Hepatocyte (in vitro differentiated cells): ENCODE data around the gene GABRD. TPM values are rescaled to one million over a fixed set of nuclear protein-coding genes. Genes with fewer than 3 reads are reported as not detected.

Experiments used
- DNase-seq: peaks from one replicate; pipeline ENCODE4 v3.0.0-alpha.2; 2016; ENCODE audit warnings: low spot score
- H2AFZ ChIP-seq: fragments of 200-600 bp; sonication (generic); 2 replicates; pipeline ENCODE4 v1.6.0; 2016; ENCODE audit warnings: antibody characterized with exemption, mild to moderate bottlenecking
- H3K27ac ChIP-seq: fragments of 200-600 bp; sonication (generic); 2 replicates; pipeline ENCODE4 v1.5.1; 2016; ENCODE audit warnings: mild to moderate bottlenecking
- H3K27me3 ChIP-seq: fragments of 200-600 bp; sonication (generic); 2 replicates; pipeline ENCODE4 v1.6.1; 2016
- H3K36me3 ChIP-seq: fragments of 200-600 bp; sonication (generic); replicated peaks from 2 replicates; pipeline ENCODE4 v1.5.1; 2016; ENCODE audit warnings: low read depth; ENCODE audit not compliant: insufficient read depth
- H3K4me1 ChIP-seq: fragments of 200-600 bp; sonication (generic); 2 replicates; pipeline ENCODE4 v1.5.1; 2016; ENCODE audit warnings: mild to moderate bottlenecking, moderate library complexity; ENCODE audit not compliant: insufficient read depth
- H3K4me2 ChIP-seq: fragments of 200-600 bp; sonication (generic); 2 replicates; pipeline ENCODE4 v1.6.0; 2016
- H3K4me3 ChIP-seq: fragments of 200-600 bp; sonication (generic); 2 replicates; pipeline ENCODE4 v1.5.1; 2016; ENCODE audit warnings: mild to moderate bottlenecking
- H3K79me2 ChIP-seq: fragments of 200-600 bp; sonication (generic); 2 replicates; pipeline ENCODE4 v1.6.0; 2017; ENCODE audit warnings: mild to moderate bottlenecking
- H3K9me2 ChIP-seq: fragments of 200-600 bp; sonication (generic); replicated peaks from 2 replicates; pipeline ENCODE4 v1.6.0; 2017; ENCODE audit warnings: mild to moderate bottlenecking; ENCODE audit not compliant: insufficient read depth
- H3K9me3 ChIP-seq: fragments of 200-600 bp; sonication (generic); 2 replicates; pipeline ENCODE4 v1.5.1; 2016; ENCODE audit warnings: low read depth, mild to moderate bottlenecking
- H4K20me1 ChIP-seq: fragments of 200-600 bp; sonication (generic); 2 replicates; pipeline ENCODE4 v1.6.0; 2016; ENCODE audit warnings: mild to moderate bottlenecking; ENCODE audit not compliant: insufficient read depth, poor library complexity, severe bottlenecking
- CTCF ChIP-seq: fragments of 200-600 bp; sonication (generic); IDR thresholded peaks from 2 replicates; pipeline ENCODE4 v1.5.1; 2016; ENCODE audit warnings: antibody characterized with exemption, mild to moderate bottlenecking; ENCODE audit not compliant: poor library complexity
- EZH2 ChIP-seq: fragments of 200-600 bp; sonication (generic); IDR thresholded peaks from 2 replicates; pipeline ENCODE4 v1.6.1; 2016; ENCODE audit warnings: antibody characterized with exemption, mild to moderate bottlenecking, borderline replicate concordance
- EZH2phosphoT487 ChIP-seq: fragments of 200-600 bp; sonication (generic); IDR thresholded peaks from one replicate; pipeline ENCODE4 v1.6.1; 2018; ENCODE audit warnings: antibody characterized with exemption, mild to moderate bottlenecking, low read depth, moderate library complexity; ENCODE audit not compliant: unreplicated experiment, severe bottlenecking
- WGBS: methylation state at CpG from one replicate; pipeline ENCODE4 v1.1.6; 2016; ENCODE audit warnings: low lambda C conversion rate; ENCODE audit errors: missing lambda C conversion rate; 5-methylcytosine and 5-hydroxymethylcytosine counted together
- polyA plus RNA-seq: library from polyadenylated mRNA; unstranded; fragments of >200 nt; fragmentation: Nextera tagmentation; extraction: Ambion mirVana; gene quantifications from 2 replicates; pipeline ENCODE4 v1.2.1, GENCODE V29; 2016
- total RNA-seq: library from RNA; depleted of rRNA; stranded (reverse); fragments of >200 nt; gene quantifications from 2 replicates; pipeline ENCODE4 v1.2.3, GENCODE V29; 2014

GABRD gene
- total and polyA plus RNA-seq, 2 experiments from 2014 or later = not detected

GRCh38 chr1:1984560-1985070 lies 34.5 kb upstream of the GABRD start:
- Histone ChIP-seq H3K4me2 (no peak overlapping the region), H3K4me3 (no peak overlapping the region), H3K9me3 (no peaks in the 10 kb centered on the region), H4K20me1 (no peaks in the 10 kb centered on the region), H3K4me1 (no peaks in the 10 kb centered on the region), H3K9me2 (no peaks in the 10 kb centered on the region), H3K27me3 (no peaks in the 10 kb centered on the region), H3K36me3 (no peaks in the 10 kb centered on the region), H2AFZ (no peak overlapping the region), H3K27ac (no peak overlapping the region), H3K79me2 (no peaks in the 10 kb centered on the region)
- TF ChIP-seq CTCF = no peak
- TF ChIP-seq EZH2phosphoT487 = no peak
- no peak for TF ChIP-seq EZH2
- WGBS = 92% methylated on average over 16 of the region's 17 CpGs
- DNase-seq = no peak

- no peak for TF ChIP-seq CTCF
- no peak for TF ChIP-seq EZH2
- TF ChIP-seq EZH2phosphoT487 = no peak
- DNase-seq = no peak
- no peaks in the 10 kb centered on the region for H3K4me1 ChIP-seq
- H3K4me2 ChIP-seq = no peak overlapping the region
- no peaks in the 10 kb centered on the region for H3K9me3 ChIP-seq
- H3K79me2 ChIP-seq = no peaks in the 10 kb centered on the region
- no peak overlapping the region for H2AFZ ChIP-seq
- H3K36me3 ChIP-seq = no peaks in the 10 kb centered on the region
- no peaks in the 10 kb centered on the region for H4K20me1 ChIP-seq
- H3K9me2 ChIP-seq = no peaks in the 10 kb centered on the region
- WGBS = 86% methylated on average over 27 of the region's 32 CpGs
- H3K27ac ChIP-seq = no peak overlapping the region
- H3K4me3 ChIP-seq = no peak overlapping the region
- no peaks in the 10 kb centered on the region for H3K27me3 ChIP-seq
These were observed 33.6 kb upstream of the GABRD start for GRCh38 chr1:1985375-1986050.

- DNase-seq = peak; percentile 1
- H3K27me3 ChIP-seq = no peaks in the 10 kb centered on the region
- no peak overlapping the region for H3K4me2 ChIP-seq
- no peak overlapping the region for H3K27ac ChIP-seq
- no peak overlapping the region for H3K4me3 ChIP-seq
- H3K4me1 ChIP-seq = peaks cover 5% of the 10 kb centered on the region
- no peaks in the 10 kb centered on the region for H3K9me2 ChIP-seq
- H3K9me3 ChIP-seq = no peaks in the 10 kb centered on the region
- no peaks in the 10 kb centered on the region for H4K20me1 ChIP-seq
- H3K36me3 ChIP-seq = no peaks in the 10 kb centered on the region
- WGBS = 84% methylated on average over 24 of the region's 24 CpGs
- H2AFZ ChIP-seq = no peak overlapping the region
- TF ChIP-seq EZH2 = no peak
- TF ChIP-seq CTCF = no peak
- TF ChIP-seq EZH2phosphoT487 = no peak
- H3K79me2 ChIP-seq = no peaks in the 10 kb centered on the region
These were observed 32.5 kb upstream of the GABRD start for GRCh38 chr1:1986451-1987141.
